ENCODE data around the gene DPM1.

GRCh38 chr20:50911030-50911429 lies 47.3 kb downstream of the DPM1 start:
- TF ChIP-seq TAF1 (IDR thresholded peaks at IDR 0.05; ENCODE audit: borderline replicate concordance, low read depth, low read length): no peak
- TF ChIP-seq POLR2A (IDR thresholded peaks at IDR 0.05; ENCODE audit: low read depth, low read length): no peak
